Measurements from ENCODE around the gene FGD2.

DNA sequence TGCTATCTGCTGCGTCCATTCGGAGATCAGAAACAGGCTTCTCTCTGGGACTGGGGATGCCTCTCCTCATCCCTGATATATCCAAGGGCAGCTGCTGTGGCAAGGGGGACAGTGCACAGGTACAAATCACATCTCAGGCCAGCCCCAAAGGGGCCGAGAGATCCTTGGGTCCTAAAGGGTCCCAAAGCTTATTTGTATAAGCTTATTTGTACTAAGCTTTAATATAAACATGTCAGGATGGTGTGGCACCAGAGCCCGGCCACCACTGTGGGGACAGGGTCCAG lies 45.3 kb downstream of the FGD2 start:
- TF ChIP-seq, protein P1, sequence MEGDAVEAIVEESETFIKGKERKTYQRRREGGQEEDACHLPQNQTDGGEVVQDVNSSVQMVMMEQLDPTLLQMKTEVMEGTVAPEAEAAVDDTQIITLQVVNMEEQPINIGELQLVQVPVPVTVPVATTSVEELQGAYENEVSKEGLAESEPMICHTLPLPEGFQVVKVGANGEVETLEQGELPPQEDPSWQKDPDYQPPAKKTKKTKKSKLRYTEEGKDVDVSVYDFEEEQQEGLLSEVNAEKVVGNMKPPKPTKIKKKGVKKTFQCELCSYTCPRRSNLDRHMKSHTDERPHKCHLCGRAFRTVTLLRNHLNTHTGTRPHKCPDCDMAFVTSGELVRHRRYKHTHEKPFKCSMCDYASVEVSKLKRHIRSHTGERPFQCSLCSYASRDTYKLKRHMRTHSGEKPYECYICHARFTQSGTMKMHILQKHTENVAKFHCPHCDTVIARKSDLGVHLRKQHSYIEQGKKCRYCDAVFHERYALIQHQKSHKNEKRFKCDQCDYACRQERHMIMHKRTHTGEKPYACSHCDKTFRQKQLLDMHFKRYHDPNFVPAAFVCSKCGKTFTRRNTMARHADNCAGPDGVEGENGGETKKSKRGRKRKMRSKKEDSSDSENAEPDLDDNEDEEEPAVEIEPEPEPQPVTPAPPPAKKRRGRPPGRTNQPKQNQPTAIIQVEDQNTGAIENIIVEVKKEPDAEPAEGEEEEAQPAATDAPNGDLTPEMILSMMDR (IDR thresholded peaks at IDR 0.05), result no peak
- no peak for TF ChIP-seq POLR2A (IDR thresholded peaks at IDR 0.05)
- no peak for TF ChIP-seq POLR2AphosphoS5 (IDR thresholded peaks at IDR 0.05)

All from transverse colon (tissue), 4 donors.